ENCODE measurements around the gene ACOXL.
"Not testable (repeated sequence)": the region's sequence is repeated elsewhere in the genome, so short reads cannot be mapped to it uniquely, and the experiment has no call there.

ACOXL gene

DNA sequence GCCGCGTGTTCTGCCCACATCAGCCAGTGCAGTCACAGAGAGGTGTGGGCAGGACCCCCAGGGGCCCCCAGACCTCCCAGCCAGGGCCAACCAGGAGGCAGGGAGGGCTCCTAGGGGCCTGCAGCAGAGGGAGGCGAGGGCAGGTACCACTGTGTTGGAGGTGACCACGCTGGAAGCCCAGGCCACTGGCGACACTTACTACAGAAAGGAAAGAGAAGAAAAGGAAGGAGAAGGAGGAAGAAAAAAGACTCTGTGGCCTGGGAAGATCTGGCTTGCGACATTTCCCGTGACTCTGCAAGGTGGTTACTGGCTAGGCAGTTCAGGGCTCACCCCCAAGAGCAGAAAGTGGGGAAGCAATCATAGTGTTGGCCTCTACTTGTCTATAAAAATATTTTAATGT, 290.3 kb downstream of the ACOXL start:
- DNase-seq: no peak

DNA sequence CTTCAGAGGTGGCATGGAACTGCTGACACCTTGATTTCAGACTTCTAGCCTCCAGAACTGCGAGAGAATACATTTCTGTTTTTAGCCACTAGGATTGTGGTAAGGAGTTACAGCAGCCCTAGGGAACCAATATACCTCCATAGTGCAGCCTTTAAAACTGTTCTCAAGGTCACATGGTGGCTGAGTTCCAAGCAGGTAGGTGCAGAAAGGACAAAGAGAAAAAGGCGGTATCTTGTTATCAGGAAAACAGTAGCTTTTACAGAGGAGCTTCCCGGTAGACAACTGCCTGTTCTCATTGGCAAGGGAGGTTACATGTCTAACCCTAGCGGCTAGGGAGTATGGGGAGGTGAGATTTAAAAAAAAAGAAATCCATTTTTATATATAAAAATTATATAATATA, 292.1 kb downstream of the ACOXL start:
- DNase-seq: no peak

DNA sequence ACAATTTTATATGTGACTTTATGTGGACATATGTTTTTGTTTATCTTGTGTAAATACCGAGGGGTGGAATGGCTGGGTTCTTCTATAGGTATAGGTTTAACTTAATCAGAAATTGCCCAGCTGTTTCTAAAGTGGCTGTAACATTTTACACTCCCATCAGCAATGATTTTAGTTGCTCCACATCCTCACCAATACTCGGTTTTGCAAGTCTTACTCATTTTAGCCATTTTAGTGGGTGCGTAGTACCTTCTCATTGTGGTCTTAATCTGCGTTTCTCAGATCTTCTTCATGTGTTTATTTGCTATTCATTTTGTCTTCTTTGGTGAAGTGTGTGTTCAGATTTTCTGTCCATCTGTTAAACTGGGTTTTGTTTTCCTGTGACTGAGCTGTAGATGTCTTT, 292.9 kb downstream of the ACOXL start:
- no peak for DNase-seq

DNA sequence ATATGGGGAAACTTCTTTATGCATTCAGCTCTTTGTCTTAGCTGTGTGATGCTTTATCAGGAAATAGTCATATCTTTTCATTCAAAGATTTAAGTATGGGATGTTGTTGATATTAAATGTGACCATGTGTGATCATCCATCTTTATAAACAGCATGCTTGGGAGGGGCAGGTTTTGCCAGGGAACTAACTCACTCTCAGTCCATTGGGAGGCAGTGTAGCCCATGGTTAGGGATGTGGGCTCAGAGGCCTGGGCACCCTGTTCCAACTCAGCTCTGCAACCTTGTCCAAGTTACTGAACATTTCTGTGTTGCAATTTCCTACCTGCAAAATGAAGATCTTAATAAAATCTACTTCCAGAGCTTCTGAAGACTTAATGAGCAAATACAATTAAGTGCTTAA, 296.3 kb downstream of the ACOXL start:
- DNase-seq: no peak

DNA sequence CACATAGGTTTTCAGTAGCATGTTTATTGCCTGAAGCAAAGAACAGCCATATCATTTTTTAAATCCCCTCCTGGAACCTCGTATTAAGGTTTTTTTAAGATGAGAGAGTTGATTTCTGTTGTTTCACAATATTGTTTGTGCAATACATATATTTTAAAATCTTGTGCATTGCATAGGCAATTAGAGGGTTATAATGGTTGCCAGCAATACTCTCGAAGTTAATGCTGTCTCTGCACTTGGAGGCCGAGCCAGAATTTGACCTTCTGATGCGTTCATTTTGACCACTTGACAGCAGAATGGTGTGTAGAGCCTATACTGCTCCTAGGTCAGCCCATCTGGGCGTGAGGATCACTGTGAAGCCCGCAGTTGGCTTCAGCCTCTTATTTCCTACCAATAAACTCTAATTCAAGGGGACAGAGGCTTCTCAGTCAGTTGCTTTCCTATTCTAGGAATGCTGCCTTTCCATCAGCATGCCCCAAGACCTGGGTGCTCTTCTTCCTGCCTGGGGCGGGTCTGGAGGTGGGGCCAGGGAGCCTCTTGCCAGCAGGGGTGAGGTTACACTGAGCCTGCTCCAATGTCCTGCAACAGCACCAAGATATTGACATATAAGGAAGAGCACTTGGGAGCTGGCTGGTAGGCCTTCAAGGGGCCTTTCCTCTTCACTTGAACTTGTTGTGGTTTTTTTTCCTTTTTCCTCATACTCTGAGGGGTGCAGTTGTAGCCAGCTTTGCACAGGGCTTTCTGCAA, 297.0 kb downstream of the ACOXL start:
- DNase-seq: no peak

DNA sequence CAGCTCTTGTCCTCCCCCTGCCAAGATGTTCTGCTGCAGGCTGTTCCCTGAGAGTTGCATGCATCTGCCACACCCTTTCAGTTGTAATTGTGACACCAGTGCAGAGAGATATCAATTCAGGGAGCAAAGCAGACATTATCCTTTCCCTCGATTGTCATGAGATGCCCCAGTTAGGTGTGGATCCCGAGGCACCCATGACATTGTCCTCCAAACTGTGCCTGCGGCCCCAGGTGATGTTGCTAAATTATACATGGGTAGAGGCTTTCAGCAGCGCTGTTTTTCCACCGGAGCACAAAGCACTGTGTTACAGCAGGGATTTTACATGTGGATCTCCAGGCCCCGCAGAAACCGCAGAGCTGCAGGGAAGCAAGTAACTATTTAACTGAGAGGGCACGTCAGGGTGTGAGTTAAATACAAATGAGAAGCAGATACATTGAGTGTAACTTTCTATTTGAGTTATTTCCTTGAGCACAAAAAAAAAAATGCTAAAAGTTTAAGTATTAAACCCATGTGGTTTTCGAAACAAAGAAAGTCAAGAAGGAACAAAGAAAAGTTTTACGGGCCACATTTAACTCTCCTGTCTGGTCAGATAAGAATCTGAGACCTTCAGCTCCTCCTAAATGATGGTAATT, 298.0 kb downstream of the ACOXL start:
- DNase-seq: peak; percentile 7

DNA sequence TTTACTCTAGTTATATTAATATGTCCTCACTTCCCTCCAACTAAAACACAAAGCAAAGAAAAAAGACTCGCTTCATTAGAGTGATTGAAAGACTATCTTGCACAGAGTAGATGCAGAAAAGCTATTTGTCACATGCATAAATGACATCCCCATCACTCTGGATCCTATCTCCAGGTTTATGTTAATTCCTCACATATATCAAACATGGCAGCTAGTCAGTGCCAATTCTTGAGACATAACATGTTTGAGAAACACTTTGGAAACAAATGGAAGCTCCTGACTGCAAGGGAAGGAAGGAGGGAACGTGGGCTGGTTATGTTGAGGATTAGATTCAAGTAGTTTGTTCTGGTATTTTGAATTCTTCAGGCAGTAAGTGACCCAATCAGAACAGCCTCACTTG, 298.6 kb downstream of the ACOXL start:
- no peak for DNase-seq

DNA sequence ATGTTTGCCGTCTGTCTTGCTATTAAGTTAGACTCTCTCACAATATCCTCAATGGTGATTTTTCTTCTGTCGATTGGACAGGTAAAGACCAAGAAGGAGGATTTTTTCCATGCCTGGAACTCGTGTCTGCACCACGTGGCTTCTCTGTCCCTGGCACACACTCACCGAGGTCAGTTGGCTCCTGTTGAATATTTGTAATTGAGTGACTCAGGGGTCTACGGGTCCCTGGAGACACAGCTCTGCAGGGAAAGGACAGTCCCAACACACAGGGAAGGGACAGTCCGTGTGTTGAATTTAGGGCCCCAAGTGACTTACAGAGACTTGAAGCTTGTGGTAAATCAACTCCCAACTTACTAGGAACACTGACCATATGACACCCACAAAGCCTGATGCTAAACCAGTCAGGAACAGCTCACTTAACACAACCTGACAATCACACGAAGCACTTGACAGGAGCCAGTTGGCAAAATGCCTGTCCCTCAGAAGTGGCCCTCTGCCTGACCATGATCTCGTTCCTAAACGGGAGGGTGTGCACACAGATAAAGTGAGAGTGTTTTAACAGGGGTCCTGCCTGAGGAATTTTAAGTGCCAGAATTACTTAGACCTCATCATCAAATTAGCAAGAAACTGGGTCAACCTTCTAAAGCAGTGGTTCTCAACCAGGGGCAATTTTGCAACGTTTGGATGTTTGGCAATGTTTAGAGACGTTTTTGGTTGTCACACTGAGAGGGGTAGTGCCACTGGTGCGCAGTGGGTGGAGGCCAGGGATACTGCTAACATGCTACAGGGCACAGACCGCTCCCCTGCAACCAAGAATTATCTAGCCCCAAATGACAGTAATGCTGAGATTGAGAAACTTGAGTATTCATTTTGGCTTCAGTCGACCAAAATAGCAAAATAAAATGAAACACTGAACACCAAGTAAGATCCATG, 299.4 kb downstream of the ACOXL start:
- DNase-seq: no peak

DNA sequence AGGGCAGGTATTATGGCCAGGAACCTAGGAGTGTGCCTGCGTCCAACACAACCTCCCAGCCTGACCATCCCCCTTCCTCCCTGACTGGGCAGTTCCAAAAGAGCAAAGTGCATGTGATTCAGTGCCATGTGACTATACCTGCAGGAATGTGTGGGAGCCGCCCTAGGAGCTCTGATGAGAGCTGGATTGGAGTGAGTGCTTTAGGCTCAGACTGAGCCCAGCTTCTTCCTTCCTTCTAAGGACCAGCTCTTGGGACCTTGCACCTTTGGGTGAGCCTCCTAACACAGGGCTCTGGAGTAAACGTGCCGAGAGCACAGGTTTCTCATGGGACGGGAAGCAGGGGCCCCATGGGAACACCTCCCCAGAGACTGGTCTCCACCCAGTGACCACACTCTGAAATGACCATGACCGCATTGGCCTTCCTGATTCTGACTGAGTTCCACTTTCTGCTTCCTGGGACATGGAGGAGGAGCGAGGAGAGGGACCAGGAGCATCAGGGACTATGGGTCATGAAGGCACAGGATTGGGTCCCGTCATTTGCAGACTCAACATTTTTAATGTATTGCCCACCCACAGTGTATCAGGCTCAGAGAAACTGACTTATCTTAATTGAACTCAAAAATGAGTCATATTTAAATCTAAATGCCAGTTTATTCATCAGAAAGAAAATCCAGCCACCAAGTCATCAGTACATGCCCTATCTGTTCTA, 300.5 kb downstream of the ACOXL start:
- no peak for DNase-seq

DNA sequence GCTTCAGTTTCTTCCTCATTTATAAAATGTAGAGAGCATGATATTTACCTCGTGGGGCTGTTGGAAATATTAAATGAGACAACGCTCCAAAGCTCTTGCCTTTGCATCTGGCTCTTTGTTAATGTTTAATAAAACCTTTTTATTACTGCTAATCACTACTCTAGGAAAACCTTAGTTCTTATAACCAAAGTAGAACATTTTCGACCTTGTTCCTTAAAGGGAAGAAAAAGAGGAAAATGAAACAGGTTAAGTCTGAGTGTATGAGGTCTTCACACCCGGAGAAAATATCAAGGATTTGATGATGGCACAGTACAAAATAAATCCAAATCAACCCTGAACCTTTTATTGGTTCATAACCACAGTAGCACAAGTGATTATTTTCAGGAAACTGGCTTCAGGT, 301.8 kb downstream of the ACOXL start:
- DNase-seq: no peak

DNA sequence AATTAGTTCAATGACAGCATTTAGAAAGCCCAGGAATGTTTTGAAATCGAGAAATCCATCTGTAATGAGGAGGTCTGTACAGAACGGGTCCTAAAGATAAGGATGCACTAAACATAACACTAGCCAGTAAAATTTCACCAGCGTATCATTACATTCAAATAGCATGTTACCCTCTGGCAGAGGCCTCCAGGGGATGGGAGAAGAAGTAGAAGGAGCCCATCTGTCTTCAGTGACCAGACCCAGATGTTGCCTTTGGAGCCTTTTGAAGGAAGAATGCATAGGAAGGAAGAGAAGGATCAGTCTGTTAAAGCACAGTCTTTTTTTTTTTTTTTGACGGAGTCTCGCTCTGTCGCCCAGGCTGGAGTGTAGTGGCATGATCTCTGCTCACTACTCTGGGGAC, 302.2 kb downstream of the ACOXL start:
- no peak for DNase-seq

- no peak for DNase-seq
Observed at GRCh38 chr2:111035830-111036441, 303.6 kb downstream of the ACOXL start.

- no peak for DNase-seq
Observed at GRCh38 chr2:111037128-111037527, 304.8 kb downstream of the ACOXL start.

- DNase-seq: no peak
Observed at GRCh38 chr2:111039628-111040383, 307.4 kb downstream of the ACOXL start.

DNA sequence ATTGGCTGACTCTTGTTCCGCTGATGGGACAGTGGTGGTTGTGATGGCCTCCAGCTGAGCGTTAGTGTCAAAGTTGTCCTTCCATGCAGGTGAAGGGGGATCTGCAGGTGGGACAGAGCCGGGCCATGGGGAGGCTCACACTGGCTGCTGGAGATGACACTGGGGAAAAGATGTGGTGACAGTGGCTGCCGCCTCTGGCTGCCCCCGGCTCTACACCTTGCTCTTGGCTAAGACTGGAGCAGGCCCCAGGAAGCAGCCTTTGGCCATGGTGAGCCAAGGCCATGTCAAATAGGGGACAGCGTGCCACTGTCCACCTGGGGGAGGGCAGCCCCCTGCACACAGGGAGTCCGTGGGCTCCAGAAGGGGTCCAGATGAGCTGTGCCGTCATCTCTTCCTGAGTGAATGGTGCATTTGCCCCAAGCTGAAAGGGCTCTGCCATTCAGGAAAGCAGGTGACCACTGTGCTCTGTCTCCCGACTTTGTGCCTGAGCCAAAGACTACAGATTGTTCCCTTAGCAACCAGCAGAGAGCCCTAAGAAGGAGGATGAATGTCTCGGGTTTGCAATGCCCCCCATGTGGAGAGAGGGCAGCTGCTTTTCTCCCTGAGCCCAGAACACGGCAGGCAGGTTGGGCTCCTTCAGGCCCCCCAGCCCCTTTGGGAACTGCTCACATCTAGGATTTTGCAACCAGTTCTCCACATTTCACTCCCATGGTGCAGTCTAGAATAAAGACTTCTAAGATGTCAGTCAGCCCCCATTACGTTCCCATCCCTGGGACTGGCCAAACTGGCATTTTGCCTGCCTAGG, 309.2 kb downstream of the ACOXL start:
- no peak for DNase-seq

- DNase-seq: no peak
Observed at GRCh38 chr2:111042261-111042660, 309.9 kb downstream of the ACOXL start.

GRCh38 chr2:111042772-111043771, 310.7 kb downstream of the ACOXL start:
- DNase-seq: no peak

DNA sequence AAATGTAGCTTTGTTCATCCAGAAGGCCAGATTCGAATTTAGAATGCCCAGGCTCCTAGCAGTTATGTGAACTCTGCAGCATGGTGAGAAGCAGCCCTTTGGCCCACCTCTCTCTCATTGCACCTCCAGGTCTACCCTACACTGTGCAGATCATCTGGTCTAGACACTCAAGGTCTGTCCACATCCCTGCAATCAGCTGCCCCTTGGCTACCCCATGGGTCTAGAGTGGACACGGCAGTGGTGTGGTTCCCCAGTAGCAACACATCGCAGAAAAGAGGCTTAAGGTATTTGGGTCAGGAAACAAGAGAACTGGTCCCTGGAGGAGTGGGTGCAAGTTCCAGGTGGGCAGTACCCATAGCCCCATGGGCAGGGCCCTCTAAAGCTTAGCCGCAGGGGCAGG, 311.7 kb downstream of the ACOXL start:
- no peak for DNase-seq

- DNase-seq: not testable (repeated sequence)
Observed at GRCh38 chr2:111045236-111045635, 312.9 kb downstream of the ACOXL start.
